HG03354 (cell line): ENCODE data around the gene IL10.

Source experiments
- ATAC-seq: cut with Tn5 transposase; IDR thresholded peaks from one replicate; pipeline ENCODE4 v1.9.1; 2021; ENCODE audit warnings: mild to moderate bottlenecking; ENCODE audit not compliant: unreplicated experiment, poor library complexity, severe bottlenecking

IL10 gene

GRCh38 chr1:206717674-206717989 lies 54.7 kb downstream of the IL10 start:
- peak; percentile 27 for ATAC-seq
